DND-41 (cell line): ENCODE results near the gene SYCP2.

Experiments
- CTCF ChIP-seq: IDR thresholded peaks from 2 replicates; pipeline ENCODE4 v1.5.1; 2012; ENCODE audit warnings: borderline replicate concordance, low read length, moderate library complexity, mild to moderate bottlenecking; ENCODE audit not compliant: poor library complexity, severe bottlenecking; ENCODE audit errors: extremely low read depth
- EZH2 ChIP-seq: IDR thresholded peaks from 3 replicates; pipeline ENCODE4 v1.6.1; 2012; ENCODE audit warnings: borderline replicate concordance, low read depth, mild to moderate bottlenecking, moderate library complexity, low read length, inconsistent platforms; ENCODE audit not compliant: severe bottlenecking

GRCh38 chr20:59827138-59828056, 106.0 kb downstream of the SYCP2 start:
- TF ChIP-seq CTCF (no peak), EZH2 (no peak)
